Measurements from ENCODE around the gene LGALS7. TPM values are rescaled to one million over a fixed set of nuclear protein-coding genes. Genes with fewer than 3 reads are reported as not detected.

The LGALS7 gene
- total RNA-seq, 1 donor from 2014 or later: not detected

- Histone ChIP-seq H3K36me3 (peaks cover 24% of the 10 kb centered on the region), H3K27me3 (ENCODE audit: low read depth) (no peaks in the 10 kb centered on the region), H3K4me3 (no peak overlapping the region), H3K27ac (replicated peaks) (peak overlapping the region; percentile 57), H3K4me1 (peaks cover 57% of the 10 kb centered on the region), H3K9me3 (replicated peaks) (no peaks in the 10 kb centered on the region)
- intact Hi-C loops (cut with micrococcal nuclease): no loop called here
- TF ChIP-seq CTCF (IDR thresholded peaks at IDR 0.05; ENCODE audit: borderline replicate concordance): no peak
- DNase-seq: no peak
Measured at GRCh38 chr19:38734426-38735256, 38.7 kb downstream of the LGALS7 start.

GRCh38 chr19:38734176-38734425 lies 39.2 kb downstream of the LGALS7 start:
- H3K4me1 ChIP-seq: peaks cover 63% of the 10 kb centered on the region
- H3K27ac ChIP-seq (replicated peaks): peak overlapping the region; percentile 57
- H3K4me3 ChIP-seq: no peak overlapping the region
- no peaks in the 10 kb centered on the region for H3K9me3 ChIP-seq (replicated peaks)
- H3K36me3 ChIP-seq: peaks cover 29% of the 10 kb centered on the region
- intact Hi-C loops (cut with micrococcal nuclease): no loop called here
- H3K27me3 ChIP-seq (ENCODE audit: low read depth): no peaks in the 10 kb centered on the region
- TF ChIP-seq CTCF (IDR thresholded peaks at IDR 0.05; ENCODE audit: borderline replicate concordance): no peak
- DNase-seq: no peak

GRCh38 chr19:38733493-38734175 lies 39.7 kb downstream of the LGALS7 start:
- DNase-seq: no peak
- no peak overlapping the region for H3K4me3 ChIP-seq
- no peaks in the 10 kb centered on the region for H3K27me3 ChIP-seq (ENCODE audit: low read depth)
- TF ChIP-seq CTCF (IDR thresholded peaks at IDR 0.05; ENCODE audit: borderline replicate concordance): no peak
- H3K36me3 ChIP-seq: peaks cover 34% of the 10 kb centered on the region
- H3K27ac ChIP-seq (replicated peaks): peak overlapping the region; percentile 57
- no peaks in the 10 kb centered on the region for H3K9me3 ChIP-seq (replicated peaks)
- H3K4me1 ChIP-seq: peaks cover 67% of the 10 kb centered on the region
- intact Hi-C loops (cut with micrococcal nuclease): no loop called here

- DNase-seq: no peak
- Histone ChIP-seq H3K27me3 (ENCODE audit: low read depth) (no peaks in the 10 kb centered on the region), H3K4me3 (no peak overlapping the region), H3K9me3 (replicated peaks) (no peaks in the 10 kb centered on the region), H3K4me1 (peaks cover 70% of the 10 kb centered on the region), H3K36me3 (peaks cover 36% of the 10 kb centered on the region), H3K27ac (replicated peaks) (peak overlapping the region; percentile 57)
- TF ChIP-seq CTCF (IDR thresholded peaks at IDR 0.05; ENCODE audit: borderline replicate concordance): no peak
- intact Hi-C loops (cut with micrococcal nuclease): no loop called here
Measured at GRCh38 chr19:38733241-38733492, 40.1 kb downstream of the LGALS7 start.

- H3K27ac ChIP-seq (replicated peaks): peak overlapping the region; percentile 57
- no peaks in the 10 kb centered on the region for H3K27me3 ChIP-seq (ENCODE audit: low read depth)
- H3K36me3 ChIP-seq: peaks cover 49% of the 10 kb centered on the region
- DNase-seq: no peak
- no peak overlapping the region for H3K4me3 ChIP-seq
- intact Hi-C loops (cut with micrococcal nuclease): no loop called here
- no peak for TF ChIP-seq CTCF (IDR thresholded peaks at IDR 0.05; ENCODE audit: borderline replicate concordance)
- peaks cover 80% of the 10 kb centered on the region for H3K4me1 ChIP-seq
- no peaks in the 10 kb centered on the region for H3K9me3 ChIP-seq (replicated peaks)
Measured at GRCh38 chr19:38731654-38732301, 41.5 kb downstream of the LGALS7 start.
